Ovary (tissue), 9 donors: ENCODE results near the gene HDAC7. TPM values are rescaled to one million over a fixed set of nuclear protein-coding genes. Genes with fewer than 3 reads are reported as not detected.
"Not testable (repeated sequence)": the region's sequence is repeated elsewhere in the genome, so short reads cannot be mapped to it uniquely, and the experiment has no call there.

ENCODE experiments used
- DNase-seq, 5 donors: peaks; one replicate each; pipeline ENCODE4 v3.0.0-alpha.2; 2019 to 2020
- H3K27ac ChIP-seq, 2 donors: fragments of 200-600 bp; one replicate each; pipeline versions ENCODE4 v1.5.1 to v1.8.0; 2019 to 2022
- H3K27me3 ChIP-seq: fragments of 200-600 bp; one replicate; pipeline ENCODE4 v1.8.0; 2022
- H3K36me3 ChIP-seq: fragments of 200-600 bp; sonication (generic); one replicate; pipeline ENCODE4 v1.5.1; 2019
- H3K4me1 ChIP-seq: one replicate; pipeline ENCODE4 v1.8.1; 2013; ENCODE audit warnings: mild to moderate bottlenecking, moderate library complexity; ENCODE audit not compliant: insufficient read depth
- H3K4me3 ChIP-seq: fragments of 200-600 bp; sonication (generic); one replicate; pipeline ENCODE4 v1.5.1; 2017
- H3K9me3 ChIP-seq, 2 donors: fragments of 200-600 bp in 1 of 2; sonication (generic) in 1 of 2; one replicate each; pipeline versions ENCODE4 v1.5.1 to v1.8.1; 2013 to 2019; ENCODE audit warnings: mild to moderate bottlenecking in 1 of 2, moderate library complexity in 1 of 2
- CTCF ChIP-seq, 3 donors: fragments of 450-650 bp in 2 of 3; fragments of 200-600 bp in 1 of 3; IDR thresholded peaks; one replicate each; pipeline versions ENCODE4 v1.5.1 to v1.8.0; 2016 to 2022; ENCODE audit warnings: antibody characterized with exemption in 3 of 3, mild to moderate bottlenecking in 1 of 3
- EP300 ChIP-seq: sonication (generic); formaldehyde crosslinking; IDR thresholded peaks from one replicate; pipeline ENCODE4 v1.6.1; 2017; ENCODE audit warnings: antibody characterized with exemption
- POLR2A ChIP-seq: fragments of 450-650 bp; IDR thresholded peaks from one replicate; pipeline ENCODE4 v1.6.1; 2017; ENCODE audit warnings: antibody characterized with exemption, mild to moderate bottlenecking, moderate library complexity
- WGBS, 3 donors: extraction: QIAGEN DNeasy Blood & Tissue Kit in 1 of 3; methylation state at CpG; one replicate each; pipeline versions ENCODE4 v1.1.5 to v1.1.7; 2013 to 2017; 5-methylcytosine and 5-hydroxymethylcytosine counted together
- intact Hi-C, 4 donors: fragments of 100-400 bp; cut with DNase I; formaldehyde crosslinking; loops; one replicate each; pipeline versions ENCODE4 v1.11.0 to v1.15.1; 2022 to 2023
- polyA plus RNA-seq, 2 donors: library from polyadenylated mRNA; stranded (reverse); fragments of 200-250 nt in 1 of 2; fragments of 350-450 nt in 1 of 2; fragmentation: Illumina TruSeq in 1 of 2; extraction: RNeasy Lipid Tissue Mini Kit (QIAGEN cat#74804) in 1 of 2; gene quantifications; one replicate each; pipeline ENCODE4 v1.2.3, GENCODE V29; 2013 to 2014
- total RNA-seq, 7 donors: library from RNA; depleted of rRNA in 2 of 7; stranded (reverse); fragments of >200 nt in 2 of 7; fragmentation: NEBNext Ultra II Directional in 3 of 7; extraction: Animal tissue kit (Norgen Biotek cat#: 25700) in 3 of 7; gene quantifications; one replicate each; pipeline versions ENCODE4 v1.1.0 to v1.2.4, GENCODE V29; 2016 to 2023
- donor health status: DM: no; HTN: no; CAD: no; lungs with moderate emphysema.
- donor health status: DM: no; HTN: no; CAD: no.
- donor health status: Bipolar disorder and iron deficiency.
- donor health status: DM: yes; HTN: yes; CAD: no.
- donor health status: DM: no; HTN: no; CAD: no.
- donor health status: DM: yes; HTN: yes; CAD: no.

HDAC7 gene
- total and polyA plus RNA-seq, 9 donors, result 40.1 to 151 (median 102) TPM

- H3K4me1 ChIP-seq, result peaks cover 12% of the 10 kb centered on the region
- H3K27me3 ChIP-seq, result no peaks in the 10 kb centered on the region
- WGBS, 3 donors, result 91 to 94% (median 92%) methylated on average over 25 of the region's 25 CpGs
- H3K9me3 ChIP-seq, result no peaks in the 10 kb centered on the region
- H3K27ac ChIP-seq, result no peak overlapping the region
- TF ChIP-seq EP300 (no peak), CTCF (IDR thresholded peaks at IDR 0.05) (no peak), POLR2A (no peak)
- intact Hi-C loops, result loop anchor here in 1 of 4 donors (10.0 kb wide), 1 partner anchor 101 kb away; no protein-coding TSS in a partner anchor
- no peak for DNase-seq
- no peaks in the 10 kb centered on the region for H3K36me3 ChIP-seq
- H3K4me3 ChIP-seq, result no peak overlapping the region
Observed at GRCh38 chr12:47843226-47843980, 23.7 kb upstream of the HDAC7 start.

- not testable (repeated sequence) for DNase-seq, H3K27ac ChIP-seq, H3K9me3 ChIP-seq, H3K36me3 ChIP-seq, H3K27me3 ChIP-seq, H3K4me3 ChIP-seq
- H3K4me1 ChIP-seq, result peaks cover 12% of the 10 kb centered on the region
- intact Hi-C loops, result loop anchor here in 1 of 4 donors (10.0 kb wide), 1 partner anchor 102 kb away; no protein-coding TSS in a partner anchor
- 86 to 87% (median 87%) methylated on average over 11 to 12 of the region's 12 CpGs for WGBS, 3 donors
Observed at GRCh38 chr12:47842543-47842942, 22.8 kb upstream of the HDAC7 start.

- WGBS, 3 donors, result 11 to 30% (median 16%) methylated on average over 4 of the region's 4 CpGs
- peak overlapping the region in 1 of 2 donors; percentile 48 for H3K27ac ChIP-seq
- no peaks in the 10 kb centered on the region for H3K36me3 ChIP-seq
- intact Hi-C loops, result loop anchor here in 1 of 4 donors (10.0 kb wide), 1 partner anchor 103 kb away; no protein-coding TSS in a partner anchor
- TF ChIP-seq POLR2A (no peak), EP300 (no peak), CTCF (IDR thresholded peaks at IDR 0.05) (no peak)
- H3K4me1 ChIP-seq, result peaks cover 12% of the 10 kb centered on the region
- no peak for DNase-seq
- no peak overlapping the region for H3K4me3 ChIP-seq
- H3K9me3 ChIP-seq, result no peaks in the 10 kb centered on the region
- H3K27me3 ChIP-seq, result no peaks in the 10 kb centered on the region
Observed at GRCh38 chr12:47841910-47842309, 22.2 kb upstream of the HDAC7 start.

- intact Hi-C loops, result loop anchor here in 1 of 4 donors (10.0 kb wide), 1 partner anchor 103 kb away; no protein-coding TSS in a partner anchor
- TF ChIP-seq EP300 (no peak), POLR2A (no peak), CTCF (IDR thresholded peaks at IDR 0.05) (no peak)
- Histone ChIP-seq H3K9me3 (no peaks in the 10 kb centered on the region), H3K4me3 (no peak overlapping the region), H3K4me1 (peaks cover 12% of the 10 kb centered on the region), H3K27me3 (no peaks in the 10 kb centered on the region), H3K27ac (peak overlapping the region in 1 of 2 donors; percentile 48), H3K36me3 (no peaks in the 10 kb centered on the region)
- no peak for DNase-seq
- 14 to 16% (median 15%) methylated on average over 2 of the region's 2 CpGs for WGBS, 3 donors
Observed at GRCh38 chr12:47841501-47841900, 21.8 kb upstream of the HDAC7 start.

- Histone ChIP-seq H3K4me1 (peaks cover 12% of the 10 kb centered on the region), H3K9me3 (no peaks in the 10 kb centered on the region), H3K27me3 (no peaks in the 10 kb centered on the region), H3K27ac (no peak overlapping the region), H3K4me3 (no peak overlapping the region), H3K36me3 (no peaks in the 10 kb centered on the region)
- intact Hi-C loops, result loop anchor here in 1 of 4 donors (10.0 kb wide), 1 partner anchor 104 kb away; no protein-coding TSS in a partner anchor
- no peak for TF ChIP-seq CTCF (IDR thresholded peaks at IDR 0.05)
- no peak for TF ChIP-seq POLR2A
- no peak for TF ChIP-seq EP300
- 95 to 100% (median 100%) methylated on average over 1 of the region's 1 CpG for WGBS, 3 donors
- no peak for DNase-seq
Observed at GRCh38 chr12:47840571-47840970, 20.9 kb upstream of the HDAC7 start.
